Hepatocyte (in vitro differentiated cells): ENCODE data around the gene PALLD.

ENCODE experiments used
- CTCF ChIP-seq: fragments of 200-600 bp; sonication (generic); IDR thresholded peaks from 2 replicates; pipeline ENCODE4 v1.5.1; 2016; ENCODE audit warnings: antibody characterized with exemption, mild to moderate bottlenecking; ENCODE audit not compliant: poor library complexity
- EZH2 ChIP-seq: fragments of 200-600 bp; sonication (generic); IDR thresholded peaks from 2 replicates; pipeline ENCODE4 v1.6.1; 2016; ENCODE audit warnings: antibody characterized with exemption, mild to moderate bottlenecking, borderline replicate concordance

- no peak for TF ChIP-seq CTCF
- no peak for TF ChIP-seq EZH2
These were observed 43.2 kb downstream of the PALLD start for GRCh38 chr4:168540086-168540485.
